ENCODE data around the gene MYO7B.

- TF ChIP-seq POLR2A (IDR thresholded peaks at IDR 0.05) (no peak), CTCF (IDR thresholded peaks at IDR 0.05) (no peak), POLR2AphosphoS5 (IDR thresholded peaks at IDR 0.05) (no peak), EP300 (IDR thresholded peaks at IDR 0.05) (no peak)
Measured at GRCh38 chr2:127626175-127626574, 90.7 kb downstream of the MYO7B start.

Measured in stomach (tissue), 4 donors.